Measurements from ENCODE around the gene ADSS1.

DNA sequence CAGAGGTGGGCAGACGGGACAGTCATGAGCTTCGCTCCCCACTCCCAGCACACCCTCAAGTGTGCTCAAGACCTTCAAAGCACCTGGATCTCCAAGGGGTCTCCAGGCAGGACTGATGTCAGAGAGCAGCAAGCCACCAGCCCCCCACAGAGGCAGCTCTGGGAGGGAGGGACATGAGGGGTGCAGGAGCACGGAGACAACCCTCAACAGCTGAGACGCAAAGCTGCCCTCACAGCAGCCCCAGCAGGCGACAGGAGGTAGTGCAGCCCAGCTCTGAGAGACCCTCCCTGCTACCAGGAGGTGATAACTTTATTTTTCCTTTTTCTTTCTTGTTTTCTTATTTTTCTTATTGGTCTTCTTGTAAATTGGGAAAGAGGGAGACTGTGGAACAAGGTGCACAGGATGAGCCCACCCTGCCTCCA lies 46.8 kb downstream of the ADSS1 start:
- TF ChIP-seq, protein P1, sequence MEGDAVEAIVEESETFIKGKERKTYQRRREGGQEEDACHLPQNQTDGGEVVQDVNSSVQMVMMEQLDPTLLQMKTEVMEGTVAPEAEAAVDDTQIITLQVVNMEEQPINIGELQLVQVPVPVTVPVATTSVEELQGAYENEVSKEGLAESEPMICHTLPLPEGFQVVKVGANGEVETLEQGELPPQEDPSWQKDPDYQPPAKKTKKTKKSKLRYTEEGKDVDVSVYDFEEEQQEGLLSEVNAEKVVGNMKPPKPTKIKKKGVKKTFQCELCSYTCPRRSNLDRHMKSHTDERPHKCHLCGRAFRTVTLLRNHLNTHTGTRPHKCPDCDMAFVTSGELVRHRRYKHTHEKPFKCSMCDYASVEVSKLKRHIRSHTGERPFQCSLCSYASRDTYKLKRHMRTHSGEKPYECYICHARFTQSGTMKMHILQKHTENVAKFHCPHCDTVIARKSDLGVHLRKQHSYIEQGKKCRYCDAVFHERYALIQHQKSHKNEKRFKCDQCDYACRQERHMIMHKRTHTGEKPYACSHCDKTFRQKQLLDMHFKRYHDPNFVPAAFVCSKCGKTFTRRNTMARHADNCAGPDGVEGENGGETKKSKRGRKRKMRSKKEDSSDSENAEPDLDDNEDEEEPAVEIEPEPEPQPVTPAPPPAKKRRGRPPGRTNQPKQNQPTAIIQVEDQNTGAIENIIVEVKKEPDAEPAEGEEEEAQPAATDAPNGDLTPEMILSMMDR (IDR thresholded peaks at IDR 0.05) = no peak
- TF ChIP-seq POLR2AphosphoS5 (IDR thresholded peaks at IDR 0.05; ENCODE audit: insufficient read depth in 1 of 2, low read depth in 1 of 2) (no peak), POLR2A (IDR thresholded peaks at IDR 0.05) (no peak)

All from vagina (tissue), 2 donors.